ENCODE measurements around the gene PRDM16. TPM values are rescaled to one million over a fixed set of nuclear protein-coding genes. Genes with fewer than 3 reads are reported as not detected.

Gene PRDM16
- total RNA-seq, 1 experiment from 2014 or later = 5.3 TPM

GRCh38 chr1:3296826-3297225 is 227.8 kb downstream of the PRDM16 start:
- peaks cover 34% of the 10 kb centered on the region for H3K4me1 ChIP-seq
- TF ChIP-seq CTCF (IDR thresholded peaks at IDR 0.05; ENCODE audit: insufficient read depth in 1 of 2, low read depth in 1 of 2, low read length in 1 of 2, severe bottlenecking in 1 of 2, unreplicated experiment in 1 of 2) = no peak
- H3K27me3 Mint-ChIP-seq (ENCODE audit: insufficient read depth, unreplicated experiment) = no peaks in the 10 kb centered on the region
- CTCF ChIA-PET = no interaction called here
- H3K27me3 ChIP-seq (replicated peaks; ENCODE audit: control insufficient read depth, insufficient read depth, low read length) = no peaks in the 10 kb centered on the region
- peaks cover 6% of the 10 kb centered on the region for H3K36me3 Mint-ChIP-seq (ENCODE audit: insufficient read depth, unreplicated experiment)
- DNase-seq = no peak
- no peak overlapping the region for H3K4me3 Mint-ChIP-seq (ENCODE audit: unreplicated experiment)
- intact Hi-C loops (cut with micrococcal nuclease; ENCODE audit: unreplicated experiment) = no loop called here
- no peaks in the 10 kb centered on the region for H3K36me3 ChIP-seq (ENCODE audit: control insufficient read depth, insufficient read depth, low read length)
- no peak overlapping the region for H3K4me3 ChIP-seq (ENCODE audit: low read depth, low read length)
- BruUV-seq (replicated peaks) = no TSS peak
- no peaks in the 10 kb centered on the region for H3K9me3 ChIP-seq
- H3K9me3 Mint-ChIP-seq (ENCODE audit: unreplicated experiment) = no peaks in the 10 kb centered on the region
- no peak overlapping the region for H3K27ac Mint-ChIP-seq (ENCODE audit: unreplicated experiment)
- peaks cover 22% of the 10 kb centered on the region for H3K4me1 Mint-ChIP-seq (ENCODE audit: low read depth, unreplicated experiment)
- POLR2A ChIA-PET = no interaction called here

- H3K27ac Mint-ChIP-seq (ENCODE audit: unreplicated experiment) = no peak overlapping the region
- Histone ChIP-seq H3K4me3 (ENCODE audit: low read depth, low read length) (no peak overlapping the region), H3K9me3 (no peaks in the 10 kb centered on the region), H3K36me3 (ENCODE audit: control insufficient read depth, insufficient read depth, low read length) (no peaks in the 10 kb centered on the region), H3K27me3 (replicated peaks; ENCODE audit: control insufficient read depth, insufficient read depth, low read length) (no peaks in the 10 kb centered on the region), H3K4me1 (peaks cover 25% of the 10 kb centered on the region)
- TF ChIP-seq CTCF (IDR thresholded peaks at IDR 0.05; ENCODE audit: insufficient read depth in 1 of 2, low read depth in 1 of 2, low read length in 1 of 2, severe bottlenecking in 1 of 2, unreplicated experiment in 1 of 2) = no peak
- CTCF ChIA-PET = no interaction called here
- no TSS peak for BruUV-seq (replicated peaks)
- no peak overlapping the region for H3K4me3 Mint-ChIP-seq (ENCODE audit: unreplicated experiment)
- H3K27me3 Mint-ChIP-seq (ENCODE audit: insufficient read depth, unreplicated experiment) = no peaks in the 10 kb centered on the region
- intact Hi-C loops (cut with micrococcal nuclease; ENCODE audit: unreplicated experiment) = no loop called here
- no peak for DNase-seq
- POLR2A ChIA-PET = no interaction called here
- no peaks in the 10 kb centered on the region for H3K9me3 Mint-ChIP-seq (ENCODE audit: unreplicated experiment)
- H3K36me3 Mint-ChIP-seq (ENCODE audit: insufficient read depth, unreplicated experiment) = peaks cover 6% of the 10 kb centered on the region
- H3K4me1 Mint-ChIP-seq (ENCODE audit: low read depth, unreplicated experiment) = peaks cover 17% of the 10 kb centered on the region
Observed at GRCh38 chr1:3297756-3298155, 228.8 kb downstream of the PRDM16 start.

GRCh38 chr1:3298197-3298596 is 229.2 kb downstream of the PRDM16 start:
- Mint-ChIP-seq H3K27me3 (ENCODE audit: insufficient read depth, unreplicated experiment) (no peaks in the 10 kb centered on the region), H3K36me3 (ENCODE audit: insufficient read depth, unreplicated experiment) (peaks cover 4% of the 10 kb centered on the region), H3K4me3 (ENCODE audit: unreplicated experiment) (no peak overlapping the region), H3K9me3 (ENCODE audit: unreplicated experiment) (no peaks in the 10 kb centered on the region), H3K4me1 (ENCODE audit: low read depth, unreplicated experiment) (peaks cover 14% of the 10 kb centered on the region), H3K27ac (ENCODE audit: unreplicated experiment) (no peak overlapping the region)
- H3K9me3 ChIP-seq = no peaks in the 10 kb centered on the region
- CTCF ChIA-PET = no interaction called here
- intact Hi-C loops (cut with micrococcal nuclease; ENCODE audit: unreplicated experiment) = no loop called here
- no peak for DNase-seq
- no peaks in the 10 kb centered on the region for H3K36me3 ChIP-seq (ENCODE audit: control insufficient read depth, insufficient read depth, low read length)
- POLR2A ChIA-PET = no interaction called here
- H3K4me3 ChIP-seq (ENCODE audit: low read depth, low read length) = no peak overlapping the region
- TF ChIP-seq CTCF (IDR thresholded peaks at IDR 0.05; ENCODE audit: insufficient read depth in 1 of 2, low read depth in 1 of 2, low read length in 1 of 2, severe bottlenecking in 1 of 2, unreplicated experiment in 1 of 2) = no peak
- H3K27me3 ChIP-seq (replicated peaks; ENCODE audit: control insufficient read depth, insufficient read depth, low read length) = no peaks in the 10 kb centered on the region
- H3K4me1 ChIP-seq = peaks cover 21% of the 10 kb centered on the region
- BruUV-seq (replicated peaks) = no TSS peak
